SH-SY5Y (cell line): ENCODE data around the gene TBC1D10B.

Source experiments
- GATA2 ChIP-seq: IDR thresholded peaks from 2 replicates; pipeline ENCODE4 v1.6.1; 2011; ENCODE audit warnings: mild to moderate bottlenecking, low read depth, low read length
- GATA3 ChIP-seq: IDR thresholded peaks from 2 replicates; pipeline ENCODE4 v1.6.1; 2011; ENCODE audit warnings: low read depth, mild to moderate bottlenecking, low read length, moderate library complexity

Gene TBC1D10B

GRCh38 chr16:30372038-30372712 is 1.9 kb upstream of the TBC1D10B start:
- TF ChIP-seq GATA3 (no peak), GATA2 (no peak)

- TF ChIP-seq GATA2 (no peak), GATA3 (no peak)
Observed at GRCh38 chr16:30371248-30371816, 1.0 kb upstream of the TBC1D10B start.

GRCh38 chr16:30369938-30370455 is 297 bp downstream of the TBC1D10B start:
- TF ChIP-seq GATA3 (no peak), GATA2 (no peak)

- TF ChIP-seq GATA3 = no peak
- no peak; the same call in 1 of the 2 replicates for TF ChIP-seq GATA2
Observed at GRCh38 chr16:30369091-30369937, 980 bp downstream of the TBC1D10B start.

GRCh38 chr16:30368792-30369090 is 1.6 kb downstream of the TBC1D10B start:
- TF ChIP-seq GATA2 (no peak), GATA3 (no peak)

GRCh38 chr16:30368122-30368791 is 2.0 kb downstream of the TBC1D10B start:
- TF ChIP-seq GATA2 (no peak), GATA3 (no peak)

GRCh38 chr16:30367349-30368009 is 2.8 kb downstream of the TBC1D10B start:
- TF ChIP-seq GATA2 = no peak
- TF ChIP-seq GATA3 = no peak

GRCh38 chr16:30366511-30366910 is 3.8 kb downstream of the TBC1D10B start:
- TF ChIP-seq GATA2 (no peak), GATA3 (no peak)

GRCh38 chr16:30365200-30365599 is 5.1 kb downstream of the TBC1D10B start:
- TF ChIP-seq GATA3 = no peak
- no peak for TF ChIP-seq GATA2

GRCh38 chr16:30361180-30361579 is 9.1 kb downstream of the TBC1D10B start:
- TF ChIP-seq GATA2 (no peak), GATA3 (no peak)

- TF ChIP-seq GATA3 = no peak
- no peak for TF ChIP-seq GATA2
Observed at GRCh38 chr16:30359871-30360170, 10.5 kb downstream of the TBC1D10B start.

- TF ChIP-seq GATA3 = no peak
- TF ChIP-seq GATA2 = no peak
Observed at GRCh38 chr16:30358990-30359870, 11.1 kb downstream of the TBC1D10B start.

- no peak for TF ChIP-seq GATA3
- TF ChIP-seq GATA2 = no peak
Observed at GRCh38 chr16:30358577-30358936, 11.7 kb downstream of the TBC1D10B start.
